SJCRH30 (cell line): ENCODE measurements around the gene SMIM12. TPM values are rescaled to one million over a fixed set of nuclear protein-coding genes. Genes with fewer than 3 reads are reported as not detected.

Experiments
- DNase-seq, 2 experiments: peaks; one replicate each; pipeline ENCODE4 v3.0.0-alpha.2; 2015 to 2020
- H3K27ac ChIP-seq: fragments of 250-450 bp; sonication (Bioruptor Pico); 2 replicates; pipeline ENCODE4 v1.5.1; 2020; ENCODE audit warnings: mild to moderate bottlenecking, moderate library complexity
- H3K27me3 ChIP-seq: fragments of 250-450 bp; sonication (Bioruptor Pico); 2 replicates; pipeline ENCODE4 v1.5.1; 2020; ENCODE audit warnings: mild to moderate bottlenecking, moderate library complexity
- H3K36me3 ChIP-seq: fragments of 250-450 bp; sonication (Bioruptor Pico); 2 replicates; pipeline ENCODE4 v1.5.1; 2020; ENCODE audit warnings: mild to moderate bottlenecking, moderate library complexity
- H3K4me1 ChIP-seq: fragments of 250-450 bp; sonication (Bioruptor Pico); 2 replicates; pipeline ENCODE4 v1.5.1; 2020; ENCODE audit warnings: mild to moderate bottlenecking, moderate library complexity
- H3K4me3 ChIP-seq: fragments of 250-450 bp; sonication (Bioruptor Pico); 2 replicates; pipeline ENCODE4 v1.5.1; 2020; ENCODE audit warnings: mild to moderate bottlenecking, moderate library complexity
- H3K9me3 ChIP-seq: fragments of 250-450 bp; sonication (Bioruptor Pico); replicated peaks from 2 replicates; pipeline ENCODE4 v1.5.1; 2020; ENCODE audit warnings: mild to moderate bottlenecking, moderate library complexity
- total RNA-seq: library from RNA; depleted of rRNA; stranded (reverse); fragments of >200 nt; shearing (Covaris generic); gene quantifications from 2 replicates; pipeline ENCODE4 v1.2.3, GENCODE V29; 2014

SMIM12 gene
- total RNA-seq, 1 experiment from 2014 or later, result 33.4 TPM

GRCh38 chr1:34887593-34887992 is 28.0 kb upstream of the SMIM12 start:
- Histone ChIP-seq H3K4me1 (no peaks in the 10 kb centered on the region), H3K9me3 (peaks cover 10% of the 10 kb centered on the region; the same call in 1 of the 2 replicates), H3K4me3 (no peak overlapping the region), H3K27ac (no peak overlapping the region), H3K36me3 (no peaks in the 10 kb centered on the region), H3K27me3 (no peaks in the 10 kb centered on the region)
- no peak for DNase-seq

GRCh38 chr1:34885405-34886247 is 26.1 kb upstream of the SMIM12 start:
- DNase-seq, result no peak
- Histone ChIP-seq H3K27me3 (no peaks in the 10 kb centered on the region), H3K36me3 (no peaks in the 10 kb centered on the region), H3K4me1 (no peaks in the 10 kb centered on the region), H3K27ac (no peak overlapping the region), H3K4me3 (no peak overlapping the region), H3K9me3 (no peaks in the 10 kb centered on the region)

GRCh38 chr1:34884961-34885360 is 25.4 kb upstream of the SMIM12 start:
- H3K27ac ChIP-seq, result no peak overlapping the region
- no peak overlapping the region for H3K4me3 ChIP-seq
- no peaks in the 10 kb centered on the region for H3K36me3 ChIP-seq
- no peaks in the 10 kb centered on the region for H3K27me3 ChIP-seq
- H3K9me3 ChIP-seq, result no peaks in the 10 kb centered on the region
- DNase-seq, result no peak
- H3K4me1 ChIP-seq, result no peaks in the 10 kb centered on the region

- no peaks in the 10 kb centered on the region for H3K4me1 ChIP-seq
- no peak overlapping the region for H3K27ac ChIP-seq
- no peaks in the 10 kb centered on the region for H3K36me3 ChIP-seq
- no peak overlapping the region for H3K4me3 ChIP-seq
- no peaks in the 10 kb centered on the region for H3K9me3 ChIP-seq
- DNase-seq, result no peak
- H3K27me3 ChIP-seq, result no peaks in the 10 kb centered on the region
Measured at GRCh38 chr1:34884536-34884935, 25.0 kb upstream of the SMIM12 start.

GRCh38 chr1:34879230-34879629 is 19.7 kb upstream of the SMIM12 start:
- Histone ChIP-seq H3K27ac (no peak overlapping the region), H3K4me3 (no peak overlapping the region), H3K27me3 (no peaks in the 10 kb centered on the region), H3K4me1 (peaks cover 3% of the 10 kb centered on the region; the same call in 1 of the 2 replicates), H3K36me3 (no peaks in the 10 kb centered on the region), H3K9me3 (no peaks in the 10 kb centered on the region)
- no peak for DNase-seq

- H3K4me1 ChIP-seq, result peaks cover 9% of the 10 kb centered on the region; the same call in 1 of the 2 replicates
- H3K27ac ChIP-seq, result no peak overlapping the region
- H3K36me3 ChIP-seq, result no peaks in the 10 kb centered on the region
- no peak for DNase-seq
- no peak overlapping the region for H3K4me3 ChIP-seq
- no peaks in the 10 kb centered on the region for H3K9me3 ChIP-seq
- H3K27me3 ChIP-seq, result no peaks in the 10 kb centered on the region
Measured at GRCh38 chr1:34876406-34876805, 16.9 kb upstream of the SMIM12 start.

GRCh38 chr1:34874296-34874952 is 14.9 kb upstream of the SMIM12 start:
- Histone ChIP-seq H3K27ac (no peak overlapping the region), H3K36me3 (no peaks in the 10 kb centered on the region), H3K4me3 (no peak overlapping the region), H3K9me3 (no peaks in the 10 kb centered on the region), H3K27me3 (no peaks in the 10 kb centered on the region), H3K4me1 (peaks cover 9% of the 10 kb centered on the region; the same call in 1 of the 2 replicates)
- DNase-seq, result peak; percentile 39 to 54

GRCh38 chr1:34872133-34872503 is 12.6 kb upstream of the SMIM12 start:
- Histone ChIP-seq H3K4me3 (no peak overlapping the region), H3K27ac (no peak overlapping the region), H3K27me3 (no peaks in the 10 kb centered on the region), H3K9me3 (no peaks in the 10 kb centered on the region), H3K36me3 (no peaks in the 10 kb centered on the region), H3K4me1 (peaks cover 9% of the 10 kb centered on the region; the same call in 1 of the 2 replicates)
- DNase-seq, result no peak

- Histone ChIP-seq H3K27me3 (no peaks in the 10 kb centered on the region), H3K4me1 (peaks cover 9% of the 10 kb centered on the region; the same call in 1 of the 2 replicates), H3K4me3 (no peak overlapping the region), H3K9me3 (no peaks in the 10 kb centered on the region), H3K27ac (no peak overlapping the region), H3K36me3 (no peaks in the 10 kb centered on the region)
- peak in 1 of 2 experiments; percentile 22 for DNase-seq
Measured at GRCh38 chr1:34871443-34872132, 12.0 kb upstream of the SMIM12 start.

- DNase-seq, result no peak
- Histone ChIP-seq H3K27me3 (no peaks in the 10 kb centered on the region), H3K27ac (no peak overlapping the region), H3K4me1 (peaks cover 9% of the 10 kb centered on the region; the same call in 1 of the 2 replicates), H3K9me3 (no peaks in the 10 kb centered on the region), H3K4me3 (no peak overlapping the region), H3K36me3 (no peaks in the 10 kb centered on the region)
Measured at GRCh38 chr1:34870395-34870794, 10.8 kb upstream of the SMIM12 start.

GRCh38 chr1:34869760-34870159 is 10.2 kb upstream of the SMIM12 start:
- H3K27me3 ChIP-seq, result no peaks in the 10 kb centered on the region
- H3K27ac ChIP-seq, result no peak overlapping the region
- DNase-seq, result no peak
- H3K4me1 ChIP-seq, result peaks cover 9% of the 10 kb centered on the region; the same call in 1 of the 2 replicates
- no peak overlapping the region for H3K4me3 ChIP-seq
- H3K36me3 ChIP-seq, result no peaks in the 10 kb centered on the region
- H3K9me3 ChIP-seq, result no peaks in the 10 kb centered on the region

GRCh38 chr1:34868230-34869049 is 8.9 kb upstream of the SMIM12 start:
- no peak overlapping the region for H3K4me3 ChIP-seq
- DNase-seq, result no peak
- H3K36me3 ChIP-seq, result no peaks in the 10 kb centered on the region
- no peaks in the 10 kb centered on the region for H3K4me1 ChIP-seq
- H3K9me3 ChIP-seq, result no peaks in the 10 kb centered on the region
- no peak overlapping the region for H3K27ac ChIP-seq
- no peaks in the 10 kb centered on the region for H3K27me3 ChIP-seq

GRCh38 chr1:34867415-34867814 is 7.9 kb upstream of the SMIM12 start:
- H3K4me3 ChIP-seq, result no peak overlapping the region

GRCh38 chr1:34866762-34867109 is 7.2 kb upstream of the SMIM12 start:
- Histone ChIP-seq H3K36me3 (no peaks in the 10 kb centered on the region), H3K4me3 (no peak overlapping the region), H3K4me1 (no peaks in the 10 kb centered on the region), H3K27me3 (no peaks in the 10 kb centered on the region), H3K9me3 (no peaks in the 10 kb centered on the region), H3K27ac (no peak overlapping the region)
- no peak for DNase-seq

More at GRCh38 chr1:34867415-34867814, 7.9 kb upstream of the SMIM12 start:
- H3K27ac ChIP-seq, result no peak overlapping the region
- no peak for DNase-seq
- H3K4me1 ChIP-seq, result no peaks in the 10 kb centered on the region
- no peaks in the 10 kb centered on the region for H3K9me3 ChIP-seq
- H3K27me3 ChIP-seq, result no peaks in the 10 kb centered on the region
- H3K36me3 ChIP-seq, result no peaks in the 10 kb centered on the region
